Activated CD8-positive, alpha-beta T cell treated with anti-CD3 and anti-CD28 coated beads for 36 hours (primary cell): ENCODE results near the gene OXA1L. TPM values are rescaled to one million over a fixed set of nuclear protein-coding genes. Genes with fewer than 3 reads are reported as not detected.

Experiments
- ATAC-seq: fragments of 200-7000 bp; cut with Tn5 transposase; one replicate; pipeline ENCODE4 v1.10.0; 2021; ENCODE audit warnings: mild to moderate bottlenecking, moderate library complexity
- CTCF ChIA-PET: fragments of 350-600 bp; sonication (Branson Sonifier 250); formaldehyde crosslinking; loops from one replicate; lab custom pipeline; 2021; ENCODE audit warnings: antibody characterized with exemption; lab: Charles Lee
- POLR2A ChIA-PET: fragments of 350-600 bp; sonication (Branson Sonifier 250); formaldehyde crosslinking; loops from one replicate; lab custom pipeline; 2021; ENCODE audit warnings: antibody characterized with exemption; lab: Charles Lee
- DNase-seq: peaks from one replicate; pipeline ENCODE4 v3.0.0-alpha.2; 2020
- H3K27ac Mint-ChIP-seq: one replicate; pipeline ENCODE4 v1.8.0; 2021; ENCODE audit warnings: mild to moderate bottlenecking, mixed read lengths
- H3K27me3 Mint-ChIP-seq: one replicate; pipeline ENCODE4 v1.8.0; 2021; ENCODE audit warnings: mixed read lengths
- H3K36me3 Mint-ChIP-seq: one replicate; pipeline ENCODE4 v1.8.0; 2021; ENCODE audit warnings: low read depth, mixed read lengths
- H3K4me1 Mint-ChIP-seq: one replicate; pipeline ENCODE4 v1.8.0; 2021; ENCODE audit warnings: low read depth, mixed read lengths
- H3K4me3 Mint-ChIP-seq: one replicate; pipeline ENCODE4 v1.8.0; 2021; ENCODE audit warnings: mild to moderate bottlenecking, moderate library complexity, mixed read lengths
- H3K9me3 Mint-ChIP-seq: one replicate; pipeline ENCODE4 v1.8.0; 2021; ENCODE audit warnings: mixed read lengths
- intact Hi-C: fragments of 100-400 bp; cut with micrococcal nuclease; formaldehyde crosslinking; loops from one replicate; pipeline ENCODE4 v1.10.0; 2022
- total RNA-seq, 2 experiments: library from RNA; stranded (reverse); gene quantifications; one replicate each; pipeline ENCODE4 v1.2.3, GENCODE V29; 2021
- TF ChIP-seq, protein P1 (sequence below): fragments of 200-600 bp; IDR thresholded peaks from one replicate; pipeline ENCODE4 v1.8.0; 2022; ENCODE audit warnings: antibody characterized with exemption, mild to moderate bottlenecking

Gene OXA1L
- total RNA-seq, 2 experiments from 2014 or later, result 134 to 140 TPM

DNA sequence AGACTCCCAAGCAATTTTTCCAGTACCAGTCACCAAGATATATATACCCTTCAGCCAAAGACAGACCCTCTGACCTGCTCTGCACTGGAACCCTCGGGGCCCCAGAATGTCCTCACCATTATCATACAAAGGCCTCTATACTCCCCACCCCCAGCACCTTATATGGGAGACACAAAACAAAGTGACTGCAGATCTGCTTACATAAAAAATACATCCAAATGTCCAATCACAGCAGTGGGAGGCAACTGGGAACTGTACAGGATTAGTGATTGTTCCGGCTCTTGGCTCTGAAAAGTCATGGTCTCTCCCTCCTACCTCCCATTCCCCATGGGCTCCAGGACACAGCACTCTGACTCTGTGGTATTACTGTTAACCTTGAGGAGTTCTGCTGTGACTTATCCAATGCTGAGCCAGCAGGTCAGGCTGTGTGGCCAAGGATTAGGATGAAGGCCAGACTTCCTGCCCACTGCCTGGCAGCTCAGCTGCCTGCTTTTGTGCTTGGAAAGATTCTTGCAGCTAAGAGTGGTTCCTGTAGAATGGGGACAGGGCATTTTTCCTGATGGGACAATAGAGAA is 13.7 kb downstream of the OXA1L start:
- no peak overlapping the region for H3K27ac Mint-ChIP-seq
- no peak overlapping the region for H3K4me3 Mint-ChIP-seq
- intact Hi-C loops, result no loop called here
- ChIA-PET POLR2A (interaction anchor here (2.3 kb wide), 1 partner anchor 13 kb away, joined by 10 read pairs; the partner anchor contains the start of gene OXA1L), CTCF (interaction anchor here (1.1 kb wide), 1 partner anchor 12 kb away, joined by 3 read pairs; no protein-coding TSS in a partner anchor)
- no peaks in the 10 kb centered on the region for H3K36me3 Mint-ChIP-seq
- TF ChIP-seq, protein P1, sequence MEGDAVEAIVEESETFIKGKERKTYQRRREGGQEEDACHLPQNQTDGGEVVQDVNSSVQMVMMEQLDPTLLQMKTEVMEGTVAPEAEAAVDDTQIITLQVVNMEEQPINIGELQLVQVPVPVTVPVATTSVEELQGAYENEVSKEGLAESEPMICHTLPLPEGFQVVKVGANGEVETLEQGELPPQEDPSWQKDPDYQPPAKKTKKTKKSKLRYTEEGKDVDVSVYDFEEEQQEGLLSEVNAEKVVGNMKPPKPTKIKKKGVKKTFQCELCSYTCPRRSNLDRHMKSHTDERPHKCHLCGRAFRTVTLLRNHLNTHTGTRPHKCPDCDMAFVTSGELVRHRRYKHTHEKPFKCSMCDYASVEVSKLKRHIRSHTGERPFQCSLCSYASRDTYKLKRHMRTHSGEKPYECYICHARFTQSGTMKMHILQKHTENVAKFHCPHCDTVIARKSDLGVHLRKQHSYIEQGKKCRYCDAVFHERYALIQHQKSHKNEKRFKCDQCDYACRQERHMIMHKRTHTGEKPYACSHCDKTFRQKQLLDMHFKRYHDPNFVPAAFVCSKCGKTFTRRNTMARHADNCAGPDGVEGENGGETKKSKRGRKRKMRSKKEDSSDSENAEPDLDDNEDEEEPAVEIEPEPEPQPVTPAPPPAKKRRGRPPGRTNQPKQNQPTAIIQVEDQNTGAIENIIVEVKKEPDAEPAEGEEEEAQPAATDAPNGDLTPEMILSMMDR, result no peak
- no peak for ATAC-seq
- H3K4me1 Mint-ChIP-seq, result no peaks in the 10 kb centered on the region
- no peaks in the 10 kb centered on the region for H3K9me3 Mint-ChIP-seq
- DNase-seq, result no peak
- no peaks in the 10 kb centered on the region for H3K27me3 Mint-ChIP-seq

DNA sequence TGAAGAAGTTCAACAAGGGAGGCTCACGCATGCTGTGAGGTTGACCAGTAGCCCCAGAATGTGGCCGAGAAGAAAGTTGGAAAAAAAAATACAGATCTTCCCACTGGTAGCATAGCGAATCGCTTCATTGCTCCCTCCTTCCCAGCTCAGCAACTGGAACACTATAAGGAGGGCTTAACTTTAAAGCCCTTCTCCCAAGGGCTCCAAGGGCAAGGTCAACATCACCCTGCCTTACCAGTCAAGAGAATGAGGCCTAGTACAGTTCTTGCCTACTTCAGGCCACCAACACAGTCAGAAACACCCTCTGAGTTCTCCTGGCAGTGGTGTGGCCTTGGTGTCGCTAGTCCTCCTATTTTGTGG is 14.4 kb downstream of the OXA1L start:
- Mint-ChIP-seq H3K27ac (no peak overlapping the region), H3K4me1 (no peaks in the 10 kb centered on the region), H3K27me3 (no peaks in the 10 kb centered on the region), H3K4me3 (no peak overlapping the region), H3K9me3 (no peaks in the 10 kb centered on the region), H3K36me3 (no peaks in the 10 kb centered on the region)
- ATAC-seq (no peak), DNase-seq (no peak)
- POLR2A ChIA-PET, result interaction anchor here (0.6 to 2.3 kb wide), 3 partner anchors 14 to 177 kb away, joined by 3 to 10 read pairs (median 3); partner anchors contain the start of gene OXA1L
- CTCF ChIA-PET, result interaction anchor here (1.1 kb wide), 1 partner anchor 13 kb away, joined by 3 read pairs; no protein-coding TSS in a partner anchor
- intact Hi-C loops, result no loop called here
- TF ChIP-seq, protein P1, result no peak

DNA sequence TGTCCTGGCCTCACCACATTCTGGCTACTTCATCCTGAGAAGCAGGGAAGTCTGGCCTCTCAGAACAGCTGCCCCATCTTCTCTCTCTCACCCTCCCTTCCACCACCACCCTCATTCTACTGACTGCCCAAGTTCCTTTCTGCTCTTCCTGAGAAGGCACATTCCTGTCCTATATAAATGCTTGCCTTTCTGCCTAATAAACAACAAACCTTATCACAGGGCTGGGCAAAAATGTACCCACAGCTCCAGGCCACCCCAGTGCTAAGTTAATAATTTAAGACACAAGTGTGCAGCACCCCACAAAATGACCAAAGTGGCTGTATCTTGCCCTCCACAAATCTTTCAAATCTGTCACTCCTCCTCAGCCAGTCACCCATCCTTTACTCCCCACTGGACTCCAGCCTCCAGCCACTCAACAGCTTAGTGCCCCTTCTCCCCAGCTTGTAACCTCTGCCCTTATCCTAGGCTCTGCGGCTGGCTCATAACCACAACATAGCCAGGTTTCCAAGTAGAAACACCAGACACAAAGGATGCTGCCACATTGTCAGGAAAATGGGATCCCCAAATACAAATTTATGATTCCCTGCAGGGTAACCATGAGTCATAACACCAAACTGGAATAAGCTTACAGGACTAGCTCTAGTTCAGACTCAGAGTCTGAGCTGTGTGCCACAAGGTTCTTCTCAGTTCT is 15.0 kb downstream of the OXA1L start:
- no peak for DNase-seq
- H3K4me1 Mint-ChIP-seq, result no peaks in the 10 kb centered on the region
- H3K27me3 Mint-ChIP-seq, result no peaks in the 10 kb centered on the region
- ATAC-seq, result no peak
- H3K9me3 Mint-ChIP-seq, result no peaks in the 10 kb centered on the region
- ChIA-PET POLR2A (interaction anchor here (0.6 to 2.3 kb wide), 3 partner anchors 15 to 177 kb away, joined by 3 to 10 read pairs (median 3); partner anchors contain the start of gene OXA1L), CTCF (interaction anchor here (1.1 to 1.3 kb wide), 2 partner anchors 13 to 211 kb away, joined by 3 to 5 read pairs; no protein-coding TSS in a partner anchor)
- TF ChIP-seq, protein P1, result no peak
- no peak overlapping the region for H3K27ac Mint-ChIP-seq
- no peak overlapping the region for H3K4me3 Mint-ChIP-seq
- H3K36me3 Mint-ChIP-seq, result no peaks in the 10 kb centered on the region
- intact Hi-C loops, result no loop called here

DNA sequence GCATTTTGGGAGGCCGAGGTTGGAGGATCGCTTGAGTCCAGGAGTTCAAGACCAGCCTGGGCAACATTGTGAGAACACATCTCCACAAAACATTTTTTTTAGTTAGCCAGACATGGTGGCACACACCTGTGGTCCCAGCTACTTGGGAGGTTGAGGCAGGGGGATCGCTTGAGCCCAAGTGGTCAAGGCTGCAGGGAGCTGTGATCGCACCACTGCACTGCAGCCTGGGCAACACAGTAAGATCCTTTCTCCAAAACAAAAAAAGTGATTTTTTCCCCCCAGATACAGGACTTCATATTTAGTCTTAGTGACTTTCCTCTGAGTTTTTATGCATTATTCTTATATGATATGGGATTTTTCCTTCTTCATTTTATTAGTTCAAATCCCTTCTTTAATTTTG is 20.2 kb downstream of the OXA1L start:
- Mint-ChIP-seq H3K27ac (no peak overlapping the region), H3K36me3 (no peaks in the 10 kb centered on the region), H3K4me3 (no peak overlapping the region), H3K9me3 (no peaks in the 10 kb centered on the region), H3K27me3 (no peaks in the 10 kb centered on the region), H3K4me1 (peaks cover 6% of the 10 kb centered on the region)
- DNase-seq (no peak), ATAC-seq (no peak)
- POLR2A ChIA-PET, result interaction anchor here (1.0 kb wide), 1 partner anchor 13 kb away, joined by 3 read pairs; no protein-coding TSS in a partner anchor
- CTCF ChIA-PET, result no interaction called here
- intact Hi-C loops, result no loop called here
- TF ChIP-seq, protein P1, result no peak

DNA sequence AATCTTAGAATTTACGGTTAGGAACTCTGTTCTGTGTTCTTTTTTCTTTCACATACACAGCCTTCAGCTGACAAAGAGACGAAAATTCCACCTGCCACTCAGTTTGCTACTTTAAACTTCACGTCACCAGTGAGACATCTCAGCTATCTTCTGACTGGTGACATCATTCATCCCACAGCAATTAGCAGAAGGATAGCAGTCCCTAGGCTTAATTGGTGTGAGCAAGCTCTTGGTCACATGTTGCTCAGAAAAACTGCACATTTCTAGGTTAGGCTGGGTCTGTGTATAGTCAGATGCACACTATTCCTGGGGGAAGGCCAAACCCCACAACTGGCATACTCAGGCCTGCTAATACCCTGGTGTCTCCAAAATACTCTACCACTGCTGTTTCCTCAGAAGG is 24.8 kb downstream of the OXA1L start:
- peaks cover 6% of the 10 kb centered on the region for H3K4me1 Mint-ChIP-seq
- H3K27ac Mint-ChIP-seq, result no peak overlapping the region
- ChIA-PET POLR2A (no interaction called here), CTCF (interaction anchor here (3.0 kb wide), 1 partner anchor 62 kb away, joined by 9 read pairs; no protein-coding TSS in a partner anchor)
- intact Hi-C loops, result no loop called here
- TF ChIP-seq, protein P1, result no peak
- no peaks in the 10 kb centered on the region for H3K36me3 Mint-ChIP-seq
- H3K4me3 Mint-ChIP-seq, result no peak overlapping the region
- ATAC-seq (no peak), DNase-seq (no peak)
- no peaks in the 10 kb centered on the region for H3K9me3 Mint-ChIP-seq
- H3K27me3 Mint-ChIP-seq, result peaks cover 10% of the 10 kb centered on the region
